WTC11 (cell line): ENCODE measurements around the gene TRIP10.

Source experiments
- ATF2 ChIP-seq: sonication (generic); formaldehyde crosslinking; IDR thresholded peaks from 2 replicates; pipeline ENCODE4 v1.8.1; 2022; ENCODE audit warnings: low read depth, missing genetic modification reagents, borderline replicate concordance
- ATF3 ChIP-seq: sonication (generic); formaldehyde crosslinking; conservative IDR thresholded peaks from 2 replicates; pipeline ENCODE4 v1.8.1; 2022; ENCODE audit warnings: mild to moderate bottlenecking, missing genetic modification reagents
- CTCF ChIP-seq: fragments of 200-600 bp; IDR thresholded peaks from 2 replicates; pipeline ENCODE4 v1.8.0; 2022; ENCODE audit warnings: antibody characterized with exemption
- ESRRA ChIP-seq: sonication (generic); formaldehyde crosslinking; IDR thresholded peaks from 2 replicates; pipeline ENCODE4 v1.8.1; 2022; ENCODE audit warnings: mild to moderate bottlenecking, missing genetic modification reagents, borderline replicate concordance
- ETV6 ChIP-seq: sonication (generic); formaldehyde crosslinking; IDR thresholded peaks from 2 replicates; pipeline ENCODE4 v1.8.1; 2022; ENCODE audit warnings: mild to moderate bottlenecking, missing genetic modification reagents
- FOXJ3 ChIP-seq: sonication (generic); formaldehyde crosslinking; IDR thresholded peaks from 2 replicates; pipeline ENCODE4 v1.9.0; 2021; ENCODE audit warnings: missing genetic modification reagents, mild to moderate bottlenecking, borderline replicate concordance
- JUN ChIP-seq: sonication (generic); formaldehyde crosslinking; IDR thresholded peaks from 2 replicates; pipeline ENCODE4 v1.8.0; 2023; ENCODE audit warnings: mild to moderate bottlenecking, missing genetic modification reagents
- USF1 ChIP-seq: sonication (generic); formaldehyde crosslinking; IDR thresholded peaks from 2 replicates; pipeline ENCODE4 v1.8.0; 2022; ENCODE audit warnings: mild to moderate bottlenecking, missing genetic modification reagents
- ZNF416 ChIP-seq: fragments of 250-450 bp; sonication (Bioruptor Pico); IDR thresholded peaks from 2 replicates; pipeline ENCODE4 v1.9.0; 2021; ENCODE audit warnings: mild to moderate bottlenecking, inconsistent platforms

- TF ChIP-seq ETV6, result no peak
- no peak for TF ChIP-seq CTCF
- TF ChIP-seq ESRRA (CRISPR knock-in tag), result no peak
- no peak for TF ChIP-seq USF1 (CRISPR knock-in tag)
- TF ChIP-seq ATF3 (CRISPR knock-in tag), result no peak
- no peak for TF ChIP-seq FOXJ3 (CRISPR knock-in tag)
- TF ChIP-seq ATF2, result no peak
- no peak for TF ChIP-seq JUN
- no peak for TF ChIP-seq ZNF416 (CRISPR knock-in tag)
Observed at GRCh38 chr19:6729573-6730152, 9.8 kb upstream of the TRIP10 start.
